Kidney (tissue), 22 donors: ENCODE results near the gene NEK4. TPM values are rescaled to one million over a fixed set of nuclear protein-coding genes. Genes with fewer than 3 reads are reported as not detected.

ENCODE experiments used
- DNase-seq, 5 donors: peaks; one replicate each; pipeline ENCODE4 v3.0.0-alpha.2; 2013 to 2020
- FAIRE-seq: peaks from 2 replicates; lab custom pipeline; 2012; peaks lifted over from hg19 to GRCh38; lab: Jason Lieb, UNC
- H3K27ac ChIP-seq, 2 donors: one replicate each; pipeline ENCODE4 v1.7.0; 2013; ENCODE audit warnings: low read depth in 2 of 2, low read length in 2 of 2, inconsistent platforms in 1 of 2
- H3K27me3 ChIP-seq: one replicate; pipeline ENCODE4 v1.7.1; 2013; ENCODE audit warnings: low read length, inconsistent platforms; ENCODE audit not compliant: control insufficient read depth, insufficient read depth
- H3K36me3 ChIP-seq, 3 donors: one replicate each; pipeline versions ENCODE4 v1.7.0 to v1.7.1; 2013; ENCODE audit warnings: low read length in 3 of 3, control low read depth in 1 of 3, inconsistent platforms in 1 of 3; ENCODE audit not compliant: insufficient read depth in 3 of 3, control insufficient read depth in 2 of 3
- H3K4me1 ChIP-seq, 3 donors: one replicate each; pipeline versions ENCODE4 v1.7.0 to v1.7.1; 2013; ENCODE audit warnings: low read length in 3 of 3, inconsistent platforms in 1 of 3, low read depth in 1 of 3; ENCODE audit not compliant: control insufficient read depth in 2 of 3, insufficient read depth in 2 of 3
- H3K4me3 ChIP-seq, 3 donors: one replicate each; pipeline versions ENCODE4 v1.7.0 to v1.8.1; 2013; ENCODE audit warnings: low read length in 3 of 3, control low read depth in 1 of 3, inconsistent platforms in 1 of 3
- H3K9ac ChIP-seq, 3 donors: one replicate each; pipeline versions ENCODE4 v1.7.0 to v1.7.1; 2013; ENCODE audit warnings: low read length in 3 of 3, control low read depth in 1 of 3, inconsistent platforms in 1 of 3
- H3K9me3 ChIP-seq, 3 donors: one replicate each; pipeline versions ENCODE4 v1.7.0 to v1.7.1; 2013; ENCODE audit warnings: low read length in 3 of 3, control low read depth in 1 of 3, inconsistent platforms in 1 of 3; ENCODE audit not compliant: control insufficient read depth in 2 of 3, insufficient read depth in 1 of 3
- CTCF ChIP-seq: IDR thresholded peaks from 3 replicates; pipeline ENCODE4 v1.5.1; 2012; ENCODE audit warnings: mild to moderate bottlenecking, moderate library complexity, borderline replicate concordance; ENCODE audit not compliant: insufficient read depth; ENCODE audit errors: extremely low read depth
- intact Hi-C: fragments of 100-400 bp; cut with DNase I; formaldehyde crosslinking; loops from one replicate; pipeline ENCODE4 v1.11.1; 2022
- long read RNA-seq, 10 donors: library from polyadenylated mRNA in 1 of 10; unstranded in 1 of 10; transcript quantifications; one replicate each; pipeline ENCODE4 v2.0.0 and lab custom pipeline, GENCODE V29; 2021 to 2026
- polyA plus RNA-seq: library from polyadenylated mRNA; stranded (reverse); fragments of 350-450 nt; fragmentation: Illumina TruSeq; extraction: RNeasy Lipid Tissue Mini Kit (QIAGEN cat#74804); gene quantifications from one replicate; pipeline ENCODE4 v1.2.3, GENCODE V29; 2014; ENCODE audit warnings: low read depth, low replicate concordance; ENCODE audit not compliant: insufficient read depth
- total RNA-seq: library from RNA; stranded (reverse); fragmentation: NEBNext Ultra II Directional; extraction: Animal tissue kit (Norgen Biotek cat#: 25700); gene quantifications from one replicate; pipeline ENCODE4 v1.2.1, GENCODE V29; 2021
- donor health status: control.
- donor health status: control.
- donor health status: control.
- donor health status: control.
- donor health status: control.
- donor health status: DM: yes; HTN: yes; CAD: no.
- donor health status: Normal renal cell carcinoma (clear cell type).

NEK4 gene
- total RNA-seq (27.9 TPM), polyA plus RNA-seq (5.5 TPM)
- long read RNA-seq, donor 1, result 0 reads
- long read RNA-seq, donor 2, full-length matches to known transcripts, result 2 of 2 reads
- long read RNA-seq, donor 2, partial matches to known transcripts, result 0 of 2 reads
- long read RNA-seq, donor 2, other reads (novel, unspliced or antisense), result 0 of 2 reads
- long read RNA-seq, donor 3, full-length matches to known transcripts, result 1 of 1 reads
- long read RNA-seq, donor 3, partial matches to known transcripts, result 0 of 1 reads
- long read RNA-seq, donor 3, other reads (novel, unspliced or antisense), result 0 of 1 reads
- long read RNA-seq, donor 4, full-length matches to known transcripts, result 2 of 2 reads
- long read RNA-seq, donor 4, partial matches to known transcripts, result 0 of 2 reads
- long read RNA-seq, donor 4, other reads (novel, unspliced or antisense), result 0 of 2 reads
- long read RNA-seq, donor 5, full-length matches to known transcripts, result 2 of 2 reads
- long read RNA-seq, donor 5, partial matches to known transcripts, result 0 of 2 reads
- long read RNA-seq, donor 5, other reads (novel, unspliced or antisense), result 0 of 2 reads
- long read RNA-seq, donor 6, result 0 reads
- long read RNA-seq, donor 7, full-length matches to known transcripts, result 5 of 14 reads
- long read RNA-seq, donor 7, partial matches to known transcripts, result 5 of 14 reads
- long read RNA-seq, donor 7, other reads (novel, unspliced or antisense), result 4 of 14 reads
- long read RNA-seq, donor 8, result 0 reads
- long read RNA-seq, donor 9, result 0 reads
- long read RNA-seq, donor 10, result 0 reads

GRCh38 chr3:52770496-52771333, at the start of gene NEK4:
NEK4 (minus strand) TSS chr3:52770940; CDS start chr3:52770746, 194 bp downstream.
- H3K27ac ChIP-seq, result peak within 1 kb of the TSS; percentile 69 to 72
- intact Hi-C loops, result no loop called here
- no peak for FAIRE-seq

GRCh38 chr3:52819936-52820335, 49.2 kb upstream of the NEK4 start:
- no peak overlapping the region for H3K27ac ChIP-seq
- TF ChIP-seq CTCF, result no peak
- no peaks in the 10 kb centered on the region for H3K4me1 ChIP-seq
- DNase-seq (peak in 1 of 5 donors; percentile 7), FAIRE-seq (no peak)
- H3K4me3 ChIP-seq, result no peak overlapping the region
- H3K27me3 ChIP-seq, result no peaks in the 10 kb centered on the region
- no peaks in the 10 kb centered on the region for H3K9me3 ChIP-seq
- intact Hi-C loops, result no loop called here
- peaks cover 0 to 9% (median 0%) of the 10 kb centered on the region in 3 donors for H3K36me3 ChIP-seq
- H3K9ac ChIP-seq, result no peak overlapping the region

More at GRCh38 chr3:52770496-52771333, at the start of gene NEK4:
- peak; percentile 94 to 98 (median 97) for DNase-seq
- Histone ChIP-seq H3K9me3 (no peaks in the 10 kb centered on the region), H3K9ac (peak within 1 kb of the TSS; percentile 57 to 94 (median 91)), H3K27me3 (no peaks in the 10 kb centered on the region), H3K36me3 (peaks cover 0 to 5% (median 4%) of the 10 kb centered on the region in 3 donors), H3K4me3 (peak within 1 kb of the TSS; percentile 84 to 100 (median 98)), H3K4me1 (peaks cover 0 to 5% (median 3%) of the 10 kb centered on the region in 3 donors)
- TF ChIP-seq CTCF, result no peak

- FAIRE-seq (no peak), DNase-seq (no peak)
- Histone ChIP-seq H3K27me3 (no peaks in the 10 kb centered on the region), H3K9ac (no peak overlapping the region), H3K9me3 (no peaks in the 10 kb centered on the region), H3K36me3 (no peaks in the 10 kb centered on the region), H3K4me3 (no peak overlapping the region), H3K27ac (no peak overlapping the region), H3K4me1 (no peaks in the 10 kb centered on the region)
- intact Hi-C loops, result no loop called here
- TF ChIP-seq CTCF, result no peak
Measured at GRCh38 chr3:52817860-52818259, 47.1 kb upstream of the NEK4 start.
